ENCODE data around the gene NPNT.

Gene NPNT

GRCh38 chr4:105896461-105896942 lies 1.2 kb downstream of the NPNT start:
- no peak for DNase-seq (ENCODE audit: low read depth)
- TF ChIP-seq, protein P1, sequence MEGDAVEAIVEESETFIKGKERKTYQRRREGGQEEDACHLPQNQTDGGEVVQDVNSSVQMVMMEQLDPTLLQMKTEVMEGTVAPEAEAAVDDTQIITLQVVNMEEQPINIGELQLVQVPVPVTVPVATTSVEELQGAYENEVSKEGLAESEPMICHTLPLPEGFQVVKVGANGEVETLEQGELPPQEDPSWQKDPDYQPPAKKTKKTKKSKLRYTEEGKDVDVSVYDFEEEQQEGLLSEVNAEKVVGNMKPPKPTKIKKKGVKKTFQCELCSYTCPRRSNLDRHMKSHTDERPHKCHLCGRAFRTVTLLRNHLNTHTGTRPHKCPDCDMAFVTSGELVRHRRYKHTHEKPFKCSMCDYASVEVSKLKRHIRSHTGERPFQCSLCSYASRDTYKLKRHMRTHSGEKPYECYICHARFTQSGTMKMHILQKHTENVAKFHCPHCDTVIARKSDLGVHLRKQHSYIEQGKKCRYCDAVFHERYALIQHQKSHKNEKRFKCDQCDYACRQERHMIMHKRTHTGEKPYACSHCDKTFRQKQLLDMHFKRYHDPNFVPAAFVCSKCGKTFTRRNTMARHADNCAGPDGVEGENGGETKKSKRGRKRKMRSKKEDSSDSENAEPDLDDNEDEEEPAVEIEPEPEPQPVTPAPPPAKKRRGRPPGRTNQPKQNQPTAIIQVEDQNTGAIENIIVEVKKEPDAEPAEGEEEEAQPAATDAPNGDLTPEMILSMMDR (conservative IDR thresholded peaks at IDR 0.05; ENCODE audit: control insufficient read depth, insufficient read depth, low read depth, low read length) = no peak
- H3K4me3 ChIP-seq (ENCODE audit: control insufficient read depth, low read depth, low read length) = peak overlapping the region; percentile 10

DNA sequence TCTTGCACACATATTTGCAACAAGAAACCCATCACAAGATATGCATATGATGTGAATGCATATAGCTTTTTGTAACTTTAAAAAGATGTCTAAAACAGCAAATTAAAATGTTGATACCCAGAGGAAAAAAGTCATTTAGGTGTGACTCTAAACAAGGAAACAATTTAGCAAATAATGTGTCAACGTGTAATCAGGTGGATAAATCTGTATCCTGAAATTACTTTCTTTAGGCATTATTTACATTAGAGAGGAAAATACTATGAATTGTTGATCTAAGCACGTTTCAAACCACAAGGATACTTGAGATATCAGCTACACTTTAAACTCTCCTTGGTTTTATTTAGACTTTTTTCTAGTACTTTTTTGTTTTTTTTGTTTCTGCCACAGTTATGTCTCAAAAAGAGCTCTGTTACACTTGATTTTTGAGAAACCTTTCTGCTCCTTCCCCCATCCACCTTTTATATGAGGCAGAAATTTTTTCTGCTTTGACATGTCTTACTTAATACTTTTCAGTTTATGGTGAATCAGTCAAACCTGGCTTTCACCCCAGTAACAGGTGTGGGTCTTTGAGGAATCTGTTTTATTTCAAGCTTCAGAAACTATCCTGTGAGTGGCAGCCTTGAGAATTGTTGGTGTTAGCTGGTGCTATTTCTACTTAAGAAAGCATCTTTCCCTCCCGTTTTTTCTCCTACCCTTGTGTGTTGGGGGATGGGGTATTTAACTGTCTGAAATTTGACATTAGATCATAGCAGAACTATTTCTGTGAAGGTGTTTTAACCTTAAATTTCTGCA lies 1.9 kb downstream of the NPNT start:
- H3K4me3 ChIP-seq (ENCODE audit: control insufficient read depth, low read depth, low read length) = no peak overlapping the region
- TF ChIP-seq, protein P1 (conservative IDR thresholded peaks at IDR 0.05; ENCODE audit: control insufficient read depth, insufficient read depth, low read depth, low read length) = no peak
- no peak for DNase-seq (ENCODE audit: low read depth)

DNA sequence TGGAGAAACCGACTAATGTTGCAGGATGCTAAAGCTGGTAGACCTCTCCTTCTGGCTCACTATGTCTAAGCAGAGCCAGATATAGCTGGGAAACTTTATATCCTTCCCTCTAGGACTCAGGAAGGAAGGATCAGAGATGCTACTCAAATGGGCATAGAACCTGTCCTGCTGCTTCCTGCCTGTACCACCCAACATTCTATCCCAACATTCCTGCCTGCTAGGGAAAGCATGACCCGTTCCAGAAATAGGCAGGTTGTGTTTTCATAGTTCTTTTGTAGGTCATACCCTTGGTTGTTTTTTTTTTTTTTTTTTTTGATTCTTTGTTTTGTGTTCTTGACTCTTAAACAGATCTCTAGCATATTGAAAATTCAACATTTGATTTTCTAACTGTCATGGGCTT lies 5.3 kb downstream of the NPNT start:
- TF ChIP-seq, protein P1 (conservative IDR thresholded peaks at IDR 0.05; ENCODE audit: control insufficient read depth, insufficient read depth, low read depth, low read length) = no peak
- DNase-seq (ENCODE audit: low read depth) = no peak

DNA sequence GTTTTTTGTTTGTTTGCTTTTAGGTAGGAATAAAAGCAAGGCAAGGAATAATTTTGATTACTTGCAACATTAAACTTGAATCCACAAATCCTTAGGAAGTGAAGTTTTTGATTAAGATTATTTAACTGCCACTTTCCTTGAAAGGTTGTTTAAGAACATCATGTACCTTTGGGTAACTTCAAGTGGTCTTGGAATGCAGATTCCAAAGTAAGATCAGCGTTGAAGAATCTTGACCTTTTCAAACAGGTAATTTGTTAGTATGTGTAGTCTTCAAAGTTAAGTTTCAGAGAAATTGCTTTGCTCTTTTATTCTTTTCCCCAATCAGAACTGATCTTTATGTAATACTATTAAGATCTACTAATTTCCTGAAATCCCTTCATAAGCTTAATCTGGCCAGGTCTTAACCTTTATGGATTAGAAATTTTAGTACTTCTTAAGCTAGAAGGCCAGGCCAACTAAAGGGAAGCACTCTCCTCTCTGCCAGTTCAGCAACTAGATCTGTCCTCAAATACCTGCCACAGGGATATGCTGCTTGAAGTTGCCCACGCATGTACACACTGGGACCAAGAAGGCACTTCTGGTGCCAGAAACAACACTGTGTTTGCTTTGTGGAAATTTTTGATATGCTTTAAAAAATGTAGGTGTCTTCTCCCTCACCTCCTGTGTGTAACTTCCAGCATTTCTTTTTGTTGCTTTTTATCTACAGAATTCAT lies 7.4 kb downstream of the NPNT start:
- no peak for DNase-seq (ENCODE audit: low read depth)

More for the DNA sequence above, 5.3 kb downstream of the NPNT start:
- H3K4me3 ChIP-seq (ENCODE audit: control insufficient read depth, low read depth, low read length) = no peak overlapping the region

GRCh38 chr4:105909787-105910281 lies 14.6 kb downstream of the NPNT start:
- H3K4me3 ChIP-seq (ENCODE audit: control insufficient read depth, low read depth, low read length) = no peak overlapping the region
- TF ChIP-seq, protein P1 (conservative IDR thresholded peaks at IDR 0.05; ENCODE audit: control insufficient read depth, insufficient read depth, low read depth, low read length) = no peak
- peak; percentile 28 for DNase-seq (ENCODE audit: low read depth)

More for the DNA sequence above, 7.4 kb downstream of the NPNT start:
- H3K4me3 ChIP-seq (ENCODE audit: control insufficient read depth, low read depth, low read length) = no peak overlapping the region
- TF ChIP-seq, protein P1 (conservative IDR thresholded peaks at IDR 0.05; ENCODE audit: control insufficient read depth, insufficient read depth, low read depth, low read length) = no peak

GRCh38 chr4:105911426-105911825 lies 16.2 kb downstream of the NPNT start:
- H3K4me3 ChIP-seq (ENCODE audit: control insufficient read depth, low read depth, low read length) = no peak overlapping the region
- DNase-seq (ENCODE audit: low read depth) = no peak
- TF ChIP-seq, protein P1 (conservative IDR thresholded peaks at IDR 0.05; ENCODE audit: control insufficient read depth, insufficient read depth, low read depth, low read length) = no peak

Measured in fibroblast of mammary gland (primary cell).